HG03469 (cell line): ENCODE data around the gene C14orf132.
"Not testable (repeated sequence)": the region's sequence is repeated elsewhere in the genome, so short reads cannot be mapped to it uniquely, and the experiment has no call there.

Experiments
- ATAC-seq: cut with Tn5 transposase; IDR thresholded peaks from one replicate; pipeline ENCODE4 v1.9.1; 2021; ENCODE audit warnings: mild to moderate bottlenecking, moderate library complexity, moderate number of reproducible peaks; ENCODE audit not compliant: unreplicated experiment

Gene C14orf132

DNA sequence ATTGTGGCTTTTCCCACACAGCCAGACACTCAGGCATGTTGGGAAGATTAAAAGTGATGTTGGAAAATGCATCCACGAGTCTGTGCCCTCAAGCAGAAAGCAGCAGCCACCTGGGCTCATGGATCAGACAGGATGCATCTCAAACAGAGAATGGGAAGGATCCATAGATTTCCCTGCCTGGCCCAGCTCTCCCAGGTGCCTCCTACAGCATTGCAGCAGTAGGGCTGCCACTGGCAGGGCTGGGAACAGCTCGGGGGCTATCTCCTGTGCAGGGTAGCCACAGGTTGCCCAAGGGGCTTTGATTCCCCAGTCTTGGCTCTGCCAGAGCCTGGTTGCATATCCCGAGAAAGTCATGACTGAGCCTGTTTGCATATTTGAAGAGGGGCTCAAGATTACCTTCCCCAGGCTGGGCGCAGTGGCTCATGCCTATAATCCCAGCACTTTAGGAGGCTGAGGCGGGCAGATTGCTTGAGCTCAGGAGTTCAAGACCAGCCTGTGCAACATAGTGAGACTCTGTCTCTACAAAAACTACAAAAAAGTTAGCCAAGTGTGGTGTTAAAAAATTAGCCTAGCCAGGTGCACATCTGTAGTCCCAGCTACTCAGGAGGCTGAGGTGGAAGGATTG lies 19.5 kb downstream of the C14orf132 start:
- no peak for ATAC-seq

DNA sequence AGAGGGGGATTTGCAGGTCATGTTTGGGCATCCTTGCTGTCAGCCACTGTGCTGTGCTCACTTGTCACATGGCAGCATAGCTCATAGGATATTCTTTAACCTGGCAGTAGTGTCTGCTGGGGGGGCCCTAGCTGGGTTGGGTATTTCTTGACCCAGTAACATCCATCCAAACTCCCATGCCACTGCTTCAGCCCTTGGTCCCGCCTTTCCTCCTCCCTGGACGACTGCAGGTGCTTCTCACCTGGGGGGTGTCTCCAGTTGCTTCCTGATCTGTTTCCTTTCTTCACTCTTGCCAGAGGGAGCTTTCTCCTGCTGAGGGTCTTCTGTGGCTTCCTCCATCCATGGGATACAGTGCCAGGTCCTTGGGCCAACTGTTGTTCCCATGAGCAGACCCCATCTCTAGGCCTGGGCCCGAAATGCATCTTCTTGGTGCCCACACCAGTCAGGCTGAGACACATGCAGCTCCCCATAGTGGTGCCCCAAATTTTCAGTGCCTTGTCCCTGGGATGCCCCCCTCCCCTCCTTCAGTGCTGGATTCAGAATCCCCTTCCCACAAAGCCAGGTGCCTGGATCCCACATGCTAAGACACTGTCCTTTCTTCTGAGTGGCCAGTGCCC lies 20.5 kb downstream of the C14orf132 start:
- no peak for ATAC-seq

DNA sequence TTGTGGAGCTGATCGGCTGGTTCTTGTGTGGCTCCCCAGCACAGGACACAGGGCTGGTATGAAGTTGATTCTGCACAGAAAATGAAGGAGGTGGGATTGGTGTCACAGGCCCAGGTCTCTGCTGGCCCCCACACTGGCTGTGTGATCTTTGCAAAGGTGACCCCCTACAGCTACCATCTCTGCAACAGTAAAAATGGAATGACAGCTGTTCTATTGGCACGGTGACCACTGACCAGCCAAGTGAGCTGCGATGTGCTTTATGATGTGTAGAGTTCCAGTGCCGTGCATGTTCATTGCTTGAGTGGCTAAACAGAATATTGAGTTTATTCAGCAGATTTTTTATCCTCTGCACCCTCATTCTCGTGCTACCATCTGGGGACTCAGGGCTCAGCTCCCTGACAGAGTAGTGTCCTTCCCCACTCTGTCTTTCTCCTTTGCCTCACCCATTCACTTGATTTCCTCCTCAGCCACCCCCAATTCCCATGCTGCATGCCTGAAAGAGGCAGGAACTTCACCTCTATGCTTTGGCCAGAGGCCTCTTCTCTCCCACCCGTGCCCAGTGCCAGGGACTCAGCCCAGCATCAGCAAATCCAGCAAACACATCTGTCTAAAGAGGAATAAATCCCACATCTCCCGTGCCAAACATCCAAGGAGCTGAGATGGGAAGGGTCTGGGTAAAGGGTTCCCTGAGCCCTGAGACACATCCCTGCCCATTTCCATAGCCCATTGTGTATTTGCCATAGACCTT lies 21.2 kb downstream of the C14orf132 start:
- no peak for ATAC-seq

DNA sequence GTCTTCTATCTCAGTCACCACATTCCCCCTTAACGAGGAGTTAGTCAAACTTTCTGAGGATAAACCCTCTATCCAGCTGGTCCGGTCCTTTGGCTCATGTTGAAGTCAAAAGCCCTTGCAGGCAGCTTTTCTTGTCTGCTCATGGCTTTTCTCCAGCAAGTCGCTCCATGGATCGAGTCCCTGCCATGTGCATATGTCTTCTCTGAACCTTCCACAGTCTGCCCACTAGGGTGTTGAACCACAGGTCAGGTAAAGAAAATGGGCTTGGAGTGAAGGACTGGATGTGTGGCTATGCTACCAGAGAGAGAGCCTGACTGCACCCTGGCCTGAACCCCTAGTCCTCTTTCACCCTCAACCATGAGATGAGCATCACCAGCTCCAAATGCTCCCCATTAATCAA lies 22.8 kb downstream of the C14orf132 start:
- no peak for ATAC-seq

DNA sequence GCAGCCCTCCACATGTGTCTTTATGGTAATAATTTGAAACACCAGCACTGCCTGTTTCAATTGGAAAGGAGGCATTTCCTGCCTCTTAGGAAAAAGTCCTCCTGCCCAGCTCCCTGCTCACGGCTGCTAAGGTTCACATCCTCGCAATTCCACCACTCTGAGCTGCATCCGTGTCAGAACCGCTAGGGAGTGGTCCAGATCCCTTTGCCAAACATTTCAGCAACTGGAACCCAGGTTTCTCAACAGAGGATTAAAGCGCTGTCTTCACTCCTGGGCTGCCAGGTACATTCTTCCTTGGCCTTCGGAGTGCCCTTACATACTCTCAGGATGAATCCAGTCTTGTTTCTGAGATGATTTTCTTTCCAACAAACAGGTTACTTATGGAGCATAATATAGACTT lies 23.3 kb downstream of the C14orf132 start:
- no peak for ATAC-seq

DNA sequence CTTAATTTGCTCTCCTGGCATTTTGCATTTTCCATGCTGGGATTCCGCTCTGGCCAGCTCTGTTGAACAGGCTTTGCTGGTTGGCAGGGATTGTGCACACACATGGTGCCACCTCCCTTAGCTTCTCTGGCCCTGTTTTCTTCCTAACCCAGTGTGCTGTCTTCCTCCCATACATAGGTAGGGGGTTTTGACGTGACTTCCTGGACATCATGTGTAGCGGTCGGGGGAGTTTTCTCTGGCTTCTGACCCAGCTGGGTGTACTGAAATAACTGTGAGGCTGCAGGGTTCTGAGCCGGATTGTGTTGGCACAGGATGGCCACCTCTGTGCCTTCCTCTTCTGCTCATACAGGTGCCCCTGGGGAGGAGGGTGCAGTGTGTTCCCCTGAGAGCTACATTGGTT lies 25.7 kb downstream of the C14orf132 start:
- no peak for ATAC-seq

DNA sequence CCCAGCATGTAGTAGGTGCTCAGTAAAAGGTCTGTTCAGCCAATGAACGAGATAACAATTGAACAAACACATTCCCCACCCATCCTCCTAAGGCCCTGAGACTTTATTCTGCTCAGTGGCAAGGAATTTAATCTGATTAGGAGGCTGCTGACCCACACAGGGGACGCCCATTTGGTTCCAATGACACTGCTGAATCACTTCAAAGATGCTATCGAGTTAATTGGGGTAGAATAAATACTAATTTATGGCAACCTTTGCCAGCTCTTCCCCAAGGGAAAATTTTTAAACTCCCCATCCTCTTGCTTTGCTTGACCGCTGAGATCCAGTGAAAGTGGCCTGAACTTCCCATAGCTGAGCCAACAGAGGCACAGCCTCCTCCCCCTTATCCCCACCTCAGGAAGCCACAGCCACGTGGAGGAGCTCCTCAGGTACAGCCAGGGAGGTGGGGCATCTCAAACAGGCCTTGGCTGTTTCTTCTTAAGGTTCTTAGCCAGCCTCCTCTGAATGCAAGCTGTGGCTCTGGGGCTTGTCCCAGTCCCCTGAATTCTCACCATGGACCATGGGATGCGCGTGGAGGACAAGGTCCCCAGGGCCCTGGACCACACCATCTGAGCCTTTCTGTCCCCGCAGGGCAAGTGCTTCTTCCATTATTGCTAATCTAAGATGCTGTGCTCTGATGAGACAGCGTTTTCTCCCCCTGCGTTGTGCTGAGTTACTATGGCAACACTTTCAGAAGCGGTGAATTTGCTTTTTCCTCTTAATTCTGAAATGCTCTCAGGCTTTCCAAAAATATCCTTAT lies 26.7 kb downstream of the C14orf132 start:
- ATAC-seq, result no peak

DNA sequence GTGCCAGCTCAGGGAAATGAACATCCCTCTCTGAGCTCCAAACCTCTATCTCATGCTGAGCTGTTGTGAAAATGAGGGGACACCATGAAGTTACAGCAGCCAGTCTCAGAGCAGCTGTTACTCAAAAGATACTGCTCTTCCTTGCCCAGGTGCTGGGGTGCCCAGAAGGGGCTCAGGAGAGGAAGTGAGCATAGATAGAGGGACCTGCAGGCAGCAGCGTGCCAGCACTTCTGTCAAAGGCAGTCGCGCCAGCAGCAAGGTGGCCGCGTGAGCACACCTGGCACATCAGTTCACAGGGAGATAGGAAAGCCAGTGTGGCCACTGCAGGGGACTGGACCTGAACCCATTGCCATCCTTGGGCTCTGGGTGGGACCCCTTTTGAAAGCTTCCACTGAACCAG lies 27.8 kb downstream of the C14orf132 start:
- no peak for ATAC-seq

DNA sequence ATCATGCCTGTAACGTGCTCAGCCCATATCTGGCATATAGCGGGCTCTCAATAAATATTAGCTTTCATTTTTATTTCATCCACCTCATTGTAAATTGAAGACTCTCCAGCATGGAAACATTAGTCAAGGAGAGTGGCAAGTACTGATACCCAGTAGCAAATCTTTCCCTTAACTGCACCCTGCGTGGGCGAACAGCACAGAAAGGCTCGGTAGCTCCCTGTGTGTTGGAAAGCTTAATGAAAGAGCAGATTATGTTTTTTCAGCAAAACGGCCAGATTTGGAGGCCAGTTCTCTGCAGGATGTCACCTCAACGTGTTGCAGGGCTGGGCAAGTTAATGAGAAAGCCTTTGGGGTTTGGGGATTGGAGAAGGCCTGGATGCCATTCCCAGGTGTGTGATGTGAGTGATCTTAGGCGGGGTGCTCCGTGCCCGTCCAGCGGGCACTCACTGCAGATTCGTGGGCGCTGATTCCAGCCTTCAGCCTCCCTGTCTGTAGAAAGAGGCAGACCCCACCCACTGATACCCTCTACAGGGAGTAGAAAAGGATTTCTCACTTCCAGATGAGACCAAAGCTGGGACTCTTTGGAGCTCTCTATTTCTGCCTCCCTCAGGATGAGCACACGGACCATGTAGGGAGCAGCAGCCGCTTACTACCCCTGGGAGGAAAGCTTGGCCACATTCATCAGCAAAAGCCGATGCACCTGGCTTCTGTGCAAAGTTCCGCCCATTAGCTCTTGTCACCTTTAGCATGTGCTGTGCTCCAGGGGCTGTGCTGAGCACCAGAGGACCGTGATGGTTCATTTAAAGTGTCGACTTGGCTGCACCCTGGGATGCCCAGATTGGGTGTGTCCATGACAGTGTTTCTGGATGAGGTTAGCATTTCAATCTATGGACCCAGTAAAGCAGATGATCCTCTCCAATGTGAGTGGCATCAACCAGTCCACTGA lies 29.1 kb downstream of the C14orf132 start:
- no peak for ATAC-seq

DNA sequence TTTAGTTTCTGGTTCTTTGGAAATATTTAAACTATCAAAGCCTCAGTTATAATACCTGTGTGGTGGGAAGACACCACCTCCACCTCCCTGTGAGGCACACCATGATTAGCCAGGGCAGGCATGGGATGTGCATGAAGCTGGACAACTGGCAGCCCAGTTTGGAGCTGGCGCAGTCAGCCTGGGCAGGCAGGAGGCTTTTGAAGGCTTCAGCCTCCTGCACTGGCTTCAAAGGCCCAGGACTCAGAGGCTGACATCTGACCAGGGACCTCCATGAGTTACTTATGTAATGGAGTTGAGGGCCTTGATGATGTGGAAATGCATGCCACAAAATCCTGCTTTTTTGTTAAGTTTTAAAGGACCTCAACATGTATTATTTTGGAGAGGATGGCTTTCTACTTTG lies 30.3 kb downstream of the C14orf132 start:
- ATAC-seq, result no peak

DNA sequence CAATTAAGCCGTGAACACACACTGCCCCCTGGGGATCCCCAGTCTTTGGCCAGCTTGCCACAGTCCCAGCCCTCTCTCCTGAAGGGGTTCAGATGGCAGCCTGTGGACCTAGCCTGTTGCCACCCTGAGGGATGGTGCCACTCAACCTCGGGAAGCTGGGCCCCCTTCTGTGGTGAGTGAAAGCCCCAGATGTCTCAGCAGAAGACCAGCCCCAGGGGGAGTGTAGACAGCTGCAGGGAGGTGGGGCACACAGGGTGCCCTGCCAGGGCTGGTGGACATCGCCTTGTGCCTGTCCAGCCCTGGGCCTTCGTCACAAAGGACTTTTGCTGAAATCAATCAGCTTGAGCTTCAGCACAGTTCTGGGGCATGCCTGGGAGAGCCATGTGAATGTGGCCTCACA lies 32.4 kb downstream of the C14orf132 start:
- no peak for ATAC-seq

DNA sequence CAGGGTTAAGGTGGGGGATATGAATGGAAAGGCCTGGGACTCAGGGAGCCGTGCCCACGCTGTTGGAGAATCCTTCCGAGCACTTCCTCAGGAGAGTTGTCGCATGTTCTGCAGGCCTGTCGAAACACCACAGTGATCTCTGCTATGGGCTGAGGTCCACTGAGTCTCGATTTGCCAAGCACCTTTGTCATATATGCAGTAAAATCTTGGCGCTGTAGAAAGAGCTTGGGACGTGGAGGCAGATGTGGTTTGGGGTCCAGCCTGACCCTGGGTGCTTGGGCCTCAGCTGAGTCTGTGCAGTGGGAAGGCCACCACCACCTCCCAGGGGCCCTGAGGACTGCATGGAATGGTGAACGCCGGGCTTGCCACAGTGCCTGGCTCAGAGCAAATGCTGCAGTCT lies 32.9 kb downstream of the C14orf132 start:
- ATAC-seq, result no peak

DNA sequence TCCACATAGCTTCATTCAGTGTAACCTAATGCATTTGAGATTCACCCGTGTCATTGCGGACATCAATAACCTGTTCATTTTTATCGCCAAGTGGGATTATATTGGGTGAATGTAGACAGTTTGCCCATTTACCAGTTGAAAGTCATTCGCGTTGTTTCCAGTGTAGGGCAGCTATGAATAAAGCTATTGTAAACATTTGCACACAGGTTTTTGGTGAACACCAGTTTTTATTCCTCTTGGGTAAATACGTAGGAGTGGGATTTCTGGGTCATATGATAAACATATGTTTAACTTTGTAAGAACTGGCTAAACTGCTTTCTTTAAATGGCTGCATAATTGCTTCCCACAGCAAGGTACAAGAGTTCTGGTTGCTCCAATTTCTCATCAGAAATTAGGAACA lies 33.6 kb downstream of the C14orf132 start:
- no peak for ATAC-seq

DNA sequence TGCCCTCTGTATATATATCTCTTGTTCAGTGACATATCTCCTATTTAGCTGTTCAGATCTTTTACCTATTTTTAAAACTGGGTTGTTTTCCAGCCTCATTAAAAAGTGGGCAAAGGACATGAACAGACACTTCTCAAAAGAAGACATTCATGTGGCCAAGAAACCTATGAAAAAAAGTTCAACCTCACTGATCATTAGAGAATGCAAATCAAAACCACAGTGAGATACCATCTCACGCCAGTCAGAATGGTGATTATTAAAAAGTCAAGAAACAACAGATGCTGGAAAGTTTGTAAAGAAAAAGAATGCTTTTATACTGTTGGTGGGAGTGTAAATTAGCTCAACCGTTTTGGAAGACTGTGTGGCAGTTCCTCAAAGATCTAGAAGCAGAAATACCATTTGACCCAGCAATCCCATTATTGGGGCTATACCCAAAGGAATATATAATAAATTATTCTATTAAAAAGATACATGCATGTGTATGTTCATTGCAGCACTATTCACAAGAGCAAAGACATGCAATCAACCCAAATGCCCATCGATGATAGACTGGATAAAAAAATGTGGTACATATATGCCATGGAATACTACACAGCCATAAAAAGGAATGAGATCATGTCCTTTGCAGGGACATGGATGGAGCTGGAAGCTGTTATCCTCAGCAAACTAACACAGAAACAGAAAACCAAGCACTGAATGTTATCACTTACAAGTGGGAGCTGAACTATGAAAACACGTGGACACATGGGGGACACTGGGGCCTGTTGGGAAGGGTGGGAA lies 34.3 kb downstream of the C14orf132 start:
- not testable (repeated sequence) for ATAC-seq

DNA sequence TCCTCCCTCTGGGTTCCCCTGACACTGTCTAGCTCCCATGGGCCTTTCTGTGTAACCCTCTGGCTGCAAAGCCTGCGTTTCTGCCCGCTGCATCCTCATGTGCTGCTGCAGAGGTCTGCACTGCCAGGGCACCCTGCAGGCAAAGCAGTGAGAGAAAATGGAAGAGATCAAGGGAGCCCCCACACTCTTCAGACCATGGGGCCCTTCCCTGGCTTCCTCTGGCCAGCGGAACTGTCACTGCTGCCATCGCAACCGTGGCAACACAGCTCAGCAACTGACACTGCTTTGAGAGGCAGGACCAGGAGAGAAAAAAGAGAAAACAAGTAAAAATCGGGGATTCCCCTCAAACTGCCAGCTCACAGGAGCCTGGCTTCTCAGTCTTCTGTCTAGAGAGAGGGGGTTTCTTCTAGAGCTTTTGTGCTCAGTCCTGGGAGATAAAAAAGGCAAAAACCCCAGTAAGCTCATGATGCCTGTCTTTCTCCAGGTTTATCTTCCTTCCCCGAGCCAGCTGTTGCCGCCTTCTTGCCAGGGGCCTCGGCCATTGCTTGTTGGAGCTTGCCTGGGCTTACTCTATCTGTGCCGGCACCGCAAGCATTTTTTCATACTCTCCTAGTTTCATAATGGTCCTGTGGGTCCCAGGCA lies 38.9 kb downstream of the C14orf132 start:
- no peak for ATAC-seq

DNA sequence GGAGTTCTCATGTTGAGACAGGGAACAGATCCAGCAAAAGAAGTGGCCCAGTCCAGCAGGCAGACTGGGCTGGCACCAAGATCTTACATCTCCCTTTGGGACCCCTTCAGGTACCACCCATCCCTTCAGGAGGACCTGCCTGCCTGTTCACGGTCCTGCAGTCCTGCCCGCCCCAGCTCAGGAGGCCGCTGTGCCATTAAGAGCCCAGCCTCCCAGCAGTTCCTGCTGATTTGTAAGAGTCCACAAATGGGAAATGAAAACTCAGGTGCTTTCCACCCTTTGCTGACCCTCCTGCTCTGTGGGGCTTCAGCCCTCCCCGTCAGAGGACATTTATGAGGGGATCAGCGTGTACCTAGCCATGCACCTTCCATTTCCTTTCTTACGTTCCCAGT lies 39.5 kb downstream of the C14orf132 start:
- ATAC-seq, result no peak

DNA sequence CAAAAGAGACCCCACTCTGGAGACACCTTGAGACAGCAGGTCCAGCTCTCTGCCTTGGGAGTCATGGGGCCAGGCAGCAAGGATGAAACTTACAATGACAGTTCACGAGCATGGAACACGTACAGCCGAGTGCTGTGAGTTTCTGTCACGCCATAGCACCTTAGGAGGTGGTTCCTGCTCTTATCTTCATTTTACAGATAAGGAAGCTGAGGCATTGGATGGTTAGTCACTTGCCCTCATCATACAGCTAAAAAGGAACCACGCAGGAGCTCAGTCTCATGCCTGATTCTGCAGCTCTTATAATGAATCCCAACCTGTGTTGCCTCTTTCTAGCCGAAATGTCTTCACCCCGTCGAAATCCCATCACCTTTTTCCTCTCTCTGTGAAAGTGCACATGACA lies 39.9 kb downstream of the C14orf132 start:
- no peak for ATAC-seq

DNA sequence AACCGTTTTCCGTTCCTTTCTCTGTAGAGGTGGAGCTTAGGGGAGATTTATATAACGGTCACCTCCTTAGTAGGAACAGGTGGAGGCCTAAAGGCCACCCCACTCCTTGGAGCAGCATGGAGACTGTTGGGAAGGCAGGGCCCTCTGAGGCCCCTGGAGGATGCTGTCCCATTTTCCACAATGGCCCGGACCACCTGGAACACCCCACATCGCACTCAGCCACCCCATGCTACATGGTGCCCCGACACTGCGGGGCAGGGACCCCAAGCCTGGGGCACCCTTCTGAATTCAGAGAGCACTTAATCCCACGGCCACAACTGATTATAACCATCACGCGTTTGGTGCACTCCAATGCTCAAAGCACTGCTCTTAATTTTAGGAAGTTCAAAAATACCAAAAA lies 41.4 kb downstream of the C14orf132 start:
- no peak for ATAC-seq

DNA sequence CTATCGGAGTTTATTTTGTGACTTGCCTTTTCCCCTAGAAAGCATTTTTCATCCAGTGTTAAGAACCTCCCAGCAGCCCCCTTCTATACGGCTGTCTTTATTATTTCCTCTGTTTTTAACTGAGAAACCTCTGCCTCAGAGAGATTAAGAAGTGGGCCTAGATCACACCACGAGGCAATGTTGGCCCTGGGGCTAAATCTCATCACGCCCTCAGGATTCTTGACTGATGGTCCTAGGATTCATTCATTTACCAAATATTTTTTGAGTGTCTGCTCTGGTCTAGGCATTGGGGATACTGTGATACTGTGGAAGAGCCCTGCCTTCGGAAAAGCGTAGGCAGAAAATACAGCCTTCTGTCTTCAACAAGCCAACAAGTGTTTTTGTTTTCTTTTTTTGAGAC lies 42.1 kb downstream of the C14orf132 start:
- no peak for ATAC-seq
